DND-41 (cell line): ENCODE measurements around the gene RPL21.

Experiments used
- EZH2 ChIP-seq: IDR thresholded peaks from 3 replicates; pipeline ENCODE4 v1.6.1; 2012; ENCODE audit warnings: borderline replicate concordance, low read depth, mild to moderate bottlenecking, moderate library complexity, low read length, inconsistent platforms; ENCODE audit not compliant: severe bottlenecking
- TF ChIP-seq, protein P1 (sequence below): IDR thresholded peaks from 2 replicates; pipeline ENCODE4 v1.5.1; 2012; ENCODE audit warnings: borderline replicate concordance, low read length, moderate library complexity, mild to moderate bottlenecking; ENCODE audit not compliant: poor library complexity, severe bottlenecking; ENCODE audit errors: extremely low read depth

DNA sequence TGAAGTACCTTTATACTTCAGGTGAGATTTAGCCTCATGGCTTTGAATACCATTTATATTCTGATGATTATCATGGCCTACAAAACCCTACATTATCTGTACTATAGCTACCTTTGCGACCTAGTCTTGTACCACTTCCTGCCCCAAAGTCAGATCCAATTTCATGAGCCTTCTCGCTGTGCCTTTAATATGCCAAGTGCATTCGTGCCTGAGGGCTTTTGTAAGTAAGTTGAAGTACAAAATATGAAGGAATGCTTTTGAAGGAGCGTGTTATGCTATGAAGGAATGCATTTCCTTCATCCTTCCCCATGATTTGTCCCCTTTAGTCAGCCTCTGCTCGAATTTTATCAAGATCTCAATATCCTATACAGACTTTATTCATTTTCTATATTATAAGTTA is 10.0 kb downstream of the RPL21 start:
- TF ChIP-seq, protein P1, sequence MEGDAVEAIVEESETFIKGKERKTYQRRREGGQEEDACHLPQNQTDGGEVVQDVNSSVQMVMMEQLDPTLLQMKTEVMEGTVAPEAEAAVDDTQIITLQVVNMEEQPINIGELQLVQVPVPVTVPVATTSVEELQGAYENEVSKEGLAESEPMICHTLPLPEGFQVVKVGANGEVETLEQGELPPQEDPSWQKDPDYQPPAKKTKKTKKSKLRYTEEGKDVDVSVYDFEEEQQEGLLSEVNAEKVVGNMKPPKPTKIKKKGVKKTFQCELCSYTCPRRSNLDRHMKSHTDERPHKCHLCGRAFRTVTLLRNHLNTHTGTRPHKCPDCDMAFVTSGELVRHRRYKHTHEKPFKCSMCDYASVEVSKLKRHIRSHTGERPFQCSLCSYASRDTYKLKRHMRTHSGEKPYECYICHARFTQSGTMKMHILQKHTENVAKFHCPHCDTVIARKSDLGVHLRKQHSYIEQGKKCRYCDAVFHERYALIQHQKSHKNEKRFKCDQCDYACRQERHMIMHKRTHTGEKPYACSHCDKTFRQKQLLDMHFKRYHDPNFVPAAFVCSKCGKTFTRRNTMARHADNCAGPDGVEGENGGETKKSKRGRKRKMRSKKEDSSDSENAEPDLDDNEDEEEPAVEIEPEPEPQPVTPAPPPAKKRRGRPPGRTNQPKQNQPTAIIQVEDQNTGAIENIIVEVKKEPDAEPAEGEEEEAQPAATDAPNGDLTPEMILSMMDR = no peak
- no peak for TF ChIP-seq EZH2
